HepG2 (cell line): ENCODE measurements around the gene SLC41A3. TPM values are rescaled to one million over a fixed set of nuclear protein-coding genes. Genes with fewer than 3 reads are reported as not detected.

ENCODE experiments used
- ATAC-seq: fragments of 200-7000 bp; cut with Tn5 transposase; 3 replicates; pipeline ENCODE4 v1.9.1; 2020; ENCODE audit warnings: mild to moderate bottlenecking, moderate library complexity
- BruUV-seq: library from RNA; stranded (reverse); fragments of 400-500 nt; replicated peaks from 2 replicates; lab custom pipeline; 2021; lab: Mats Ljungman, UMichigan
- CTCF ChIA-PET: fragments of 300-600 bp; formaldehyde crosslinking; extraction: SDS; loops from one replicate; lab custom pipeline; 2021; ENCODE audit warnings: low total read pairs, inconsistent platforms, low intra/inter-chr PET ratio; lab: Yijun Ruan, JAX
- POLR2A ChIA-PET: fragments of 350-600 bp; sonication (Branson Sonifier 250); formaldehyde crosslinking; loops from one replicate; lab custom pipeline; 2020; ENCODE audit warnings: antibody characterized with exemption, inconsistent platforms; lab: Yijun Ruan, JAX
- DNase-seq: peaks from one replicate; pipeline ENCODE4 v3.0.0-alpha.2; 2015; ENCODE audit warnings: low spot score
- FAIRE-seq: peaks from 3 replicates; lab custom pipeline; 2011; peaks lifted over from hg19 to GRCh38; lab: Jason Lieb, UNC
- H2AFZ ChIP-seq: one replicate; pipeline ENCODE4 v1.6.1; 2011; ENCODE audit warnings: low read length, inconsistent platforms
- H3K27ac ChIP-seq: fragments of 300-600 bp; 3 replicates; pipeline ENCODE4 v1.8.0; 2011; ENCODE audit warnings: mixed run types, mild to moderate bottlenecking, mixed read lengths, low read length, inconsistent platforms; ENCODE audit not compliant: insufficient read depth; ENCODE audit errors: extremely low read length
- H3K27me3 ChIP-seq, 2 experiments: fragments of 200-600 bp in 1 of 2; 2 replicates in 1 of 2; 3 replicates in 1 of 2; pipeline versions ENCODE4 v1.6.0 to v1.8.0; 2011; ENCODE audit warnings: low read length in 2 of 2, mild to moderate bottlenecking in 2 of 2, moderate library complexity in 2 of 2, inconsistent platforms in 1 of 2; ENCODE audit not compliant: insufficient read depth in 2 of 2, control insufficient read depth in 1 of 2
- H3K36me3 ChIP-seq, 2 experiments: fragments of 200-600 bp in 1 of 2; replicated peaks in 1 of 2; 2 replicates in 1 of 2; 3 replicates in 1 of 2; pipeline versions ENCODE4 v1.5.1 to v1.8.0; 2011; ENCODE audit warnings: low read length in 2 of 2, inconsistent platforms in 1 of 2; ENCODE audit not compliant: insufficient read depth in 2 of 2, control insufficient read depth in 1 of 2
- H3K4me1 ChIP-seq: 2 replicates; pipeline ENCODE4 v1.5.1; 2012; ENCODE audit warnings: low read length, inconsistent platforms; ENCODE audit not compliant: insufficient read depth
- H3K4me2 ChIP-seq: 2 replicates; pipeline ENCODE4 v1.6.0; 2011; ENCODE audit warnings: low read depth, low read length, inconsistent platforms
- H3K4me3 ChIP-seq, 3 experiments: fragments of 200-600 bp in 1 of 3; sonication (generic), shearing (Covaris generic) in 1 of 3; replicated peaks in 1 of 3; 2 replicates each; pipeline ENCODE4 v1.5.1; 2011 to 2016; ENCODE audit warnings: low read length in 3 of 3, inconsistent platforms in 2 of 3, low read depth in 2 of 3, mild to moderate bottlenecking in 2 of 3, control low read depth in 1 of 3, mixed read lengths in 1 of 3; ENCODE audit not compliant: insufficient read depth in 1 of 3
- H3K79me2 ChIP-seq: one replicate; pipeline ENCODE4 v1.6.1; 2011; ENCODE audit warnings: low read length, inconsistent platforms; ENCODE audit not compliant: insufficient read depth
- H3K9ac ChIP-seq: 2 replicates; pipeline ENCODE4 v1.6.0; 2011; ENCODE audit warnings: mild to moderate bottlenecking, low read depth, low read length, inconsistent platforms; ENCODE audit not compliant: insufficient read depth
- H3K9me3 ChIP-seq: 2 replicates; pipeline ENCODE4 v1.5.1; 2012; ENCODE audit warnings: mild to moderate bottlenecking, low read length
- H4K20me1 ChIP-seq: 2 replicates; pipeline ENCODE4 v1.6.0; 2011; ENCODE audit warnings: inconsistent platforms, mild to moderate bottlenecking, low read length, moderate library complexity; ENCODE audit not compliant: insufficient read depth
- ATF7 ChIP-seq, 2 experiments: fragments of 450-650 bp in 1 of 2; sonication (generic) in 1 of 2; formaldehyde crosslinking in 1 of 2; IDR thresholded peaks; 2 replicates each; pipeline versions ENCODE4 v1.4.0 to v1.6.1; 2016 to 2020; ENCODE audit warnings: antibody characterized with exemption in 1 of 2, mild to moderate bottlenecking in 1 of 2, missing genetic modification reagents in 1 of 2
- BRD4 ChIP-seq: sonication (generic); formaldehyde crosslinking; IDR thresholded peaks from 2 replicates; pipeline ENCODE4 v1.4.0; 2020; ENCODE audit warnings: missing genetic modification reagents
- EED ChIP-seq: sonication (generic); formaldehyde crosslinking; IDR thresholded peaks from 2 replicates; pipeline ENCODE4 v1.5.0; 2020; ENCODE audit warnings: mild to moderate bottlenecking, missing genetic modification reagents
- FIP1L1 ChIP-seq: fragments of 200-400 bp; formaldehyde crosslinking; IDR thresholded peaks from 2 replicates; pipeline ENCODE4 v1.6.1; 2018; ENCODE audit warnings: low read depth, mild to moderate bottlenecking, low read length, moderate library complexity, borderline replicate concordance; ENCODE audit not compliant: insufficient read depth
- HDAC2 ChIP-seq: sonication (generic); formaldehyde crosslinking; IDR thresholded peaks from 2 replicates; pipeline ENCODE4 v1.4.0; 2020; ENCODE audit warnings: missing genetic modification reagents
- HES4 ChIP-seq: sonication (generic); formaldehyde crosslinking; IDR thresholded peaks from 2 replicates; pipeline ENCODE4 v1.9.0; 2021; ENCODE audit warnings: mild to moderate bottlenecking, missing genetic modification reagents, borderline replicate concordance
- HNRNPUL1 ChIP-seq: fragments of 200-400 bp; formaldehyde crosslinking; IDR thresholded peaks from 2 replicates; pipeline ENCODE4 v1.6.1; 2017; ENCODE audit warnings: low read depth, mild to moderate bottlenecking, low read length, moderate library complexity
- NCOA2 ChIP-seq: sonication (generic); formaldehyde crosslinking; IDR thresholded peaks from 2 replicates; pipeline ENCODE4 v1.8.0; 2022; ENCODE audit warnings: inconsistent platforms
- POLR2AphosphoS2 ChIP-seq: IDR thresholded peaks from 2 replicates; pipeline ENCODE4 v1.6.1; 2011; ENCODE audit warnings: low read depth, low read length, improper control_type of control experiment
- SMARCE1 ChIP-seq: fragments of 450-650 bp; IDR thresholded peaks from 2 replicates; pipeline ENCODE4 v1.6.1; 2017; ENCODE audit warnings: borderline replicate concordance
- SUZ12 ChIP-seq: fragments of 150-350 bp; IDR thresholded peaks from 2 replicates; pipeline ENCODE4 v1.6.1; 2014; ENCODE audit warnings: low read depth, low read length
- TCF7 ChIP-seq: sonication (generic); IDR thresholded peaks from 2 replicates; pipeline ENCODE4 v1.6.1; 2016; ENCODE audit warnings: antibody characterized with exemption, low read depth
- XBP1 ChIP-seq: sonication (generic); formaldehyde crosslinking; IDR thresholded peaks from 2 replicates; pipeline ENCODE4 v1.5.0; 2020; ENCODE audit warnings: missing genetic modification reagents
- ZBTB3 ChIP-seq: sonication (generic); formaldehyde crosslinking; IDR thresholded peaks from 2 replicates; pipeline ENCODE4 v1.4.0; 2020; ENCODE audit warnings: low read depth, mild to moderate bottlenecking, moderate library complexity, missing genetic modification reagents, borderline replicate concordance
- ZNF180 ChIP-seq: sonication (generic); formaldehyde crosslinking; IDR thresholded peaks from 2 replicates; pipeline ENCODE4 v1.4.0; 2020; ENCODE audit warnings: low read depth, missing genetic modification reagents, borderline replicate concordance
- ZNF24 ChIP-seq: fragments of 450-650 bp; IDR thresholded peaks from 2 replicates; pipeline ENCODE4 v1.6.1; 2017; ENCODE audit warnings: antibody characterized with exemption, mild to moderate bottlenecking
- ZNF335 ChIP-seq: sonication (generic); formaldehyde crosslinking; IDR thresholded peaks from 2 replicates; pipeline ENCODE4 v1.4.0; 2020; ENCODE audit warnings: missing genetic modification reagents
- ZNF501 ChIP-seq: sonication (generic); formaldehyde crosslinking; IDR thresholded peaks from 2 replicates; pipeline ENCODE4 v1.5.1; 2020; ENCODE audit warnings: mild to moderate bottlenecking, moderate library complexity, missing genetic modification reagents
- ZNF615 ChIP-seq: sonication (generic); formaldehyde crosslinking; IDR thresholded peaks from 2 replicates; pipeline ENCODE4 v1.5.0; 2020; ENCODE audit warnings: mild to moderate bottlenecking, missing genetic modification reagents, borderline replicate concordance
- ZNF776 ChIP-seq: sonication (generic); formaldehyde crosslinking; IDR thresholded peaks from 2 replicates; pipeline ENCODE4 v1.4.0; 2020; ENCODE audit warnings: mild to moderate bottlenecking, missing genetic modification reagents
- ZNF841 ChIP-seq: sonication (generic); formaldehyde crosslinking; IDR thresholded peaks from 2 replicates; pipeline ENCODE4 v1.8.1; 2023; ENCODE audit warnings: missing genetic modification reagents, borderline replicate concordance
- WGBS: methylation state at CpG from one replicate; pipeline ENCODE4 v1.1.6; 2017; ENCODE audit warnings: low lambda C conversion rate; 5-methylcytosine and 5-hydroxymethylcytosine counted together
- in situ Hi-C: cut with HindIII; loops from 2 replicates; pipeline ENCODE4 v1.10.0; 2017; ENCODE audit warnings: low pct_unique_long_range_greater_than_20kb; ENCODE audit not compliant: extremely low pct_ligation_motif_present
- intact Hi-C: fragments of 100-400 bp; cut with micrococcal nuclease; formaldehyde crosslinking; loops from one replicate; pipeline ENCODE4 v1.10.0; 2022; ENCODE audit not compliant: unreplicated experiment
- polyA plus RNA-seq, 8 experiments: library from polyadenylated mRNA; depleted of rRNA in 3 of 8; stranded (reverse) in 7 of 8; unstranded in 1 of 8; fragments of >200 nt; fragmentation: Illumina TruSeq in 4 of 8; extraction: Trizol in 4 of 8; gene quantifications; 2 replicates each; pipeline versions ENCODE4 v1.2.1 to v1.2.3, GENCODE V29; 2011 to 2016; ENCODE audit warnings: low read depth in 4 of 8, missing spikeins in 1 of 8, mixed read lengths in 1 of 8; ENCODE audit not compliant: insufficient read depth in 1 of 8
- total RNA-seq, 5 experiments: library from RNA; depleted of rRNA; stranded (reverse); fragments of >200 nt; fragmentation: Illumina TruSeq; extraction: Trizol; gene quantifications; 2 replicates each; pipeline ENCODE4 v1.2.3, GENCODE V29; 2016; ENCODE audit warnings: low read depth in 1 of 5

The SLC41A3 gene
- total and polyA plus RNA-seq, 2 of the 13 experiments (the other 11 are each of a cell fraction or from before 2014, with no cell fraction given): 26.0 to 71.1 TPM

DNA sequence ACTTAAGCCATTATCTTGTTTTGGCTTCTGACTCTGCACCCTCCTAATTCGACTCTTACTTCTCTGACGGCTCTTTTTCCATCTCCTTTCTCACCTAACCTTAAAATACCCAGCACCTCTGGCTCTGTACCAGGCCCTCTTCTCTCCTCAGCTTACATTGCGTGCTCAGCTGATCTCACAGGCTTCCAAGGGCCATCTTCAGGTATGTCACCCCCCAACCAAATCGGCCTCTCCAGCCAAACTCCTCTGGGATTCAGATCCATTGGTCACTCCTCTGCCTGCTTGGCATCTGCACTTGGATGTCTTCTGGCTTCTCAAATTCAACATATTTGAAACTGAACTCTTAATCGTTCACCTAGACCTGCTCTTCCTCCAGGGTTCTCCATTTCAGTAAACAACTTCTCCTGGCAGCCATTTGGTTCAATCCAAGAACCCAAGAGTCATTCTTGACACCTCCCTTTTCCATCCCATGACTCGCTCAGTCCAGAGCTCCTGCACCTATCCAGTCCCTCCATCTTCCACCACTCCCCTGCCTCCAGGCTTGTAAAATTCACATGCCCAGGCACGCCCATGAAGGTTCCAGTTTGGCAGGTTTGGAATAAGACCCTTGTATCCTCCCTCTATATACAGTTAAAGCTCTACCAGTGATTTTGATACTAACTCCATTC is 35.2 kb upstream of the SLC41A3 start:
- Histone ChIP-seq H3K36me3 (0 out of 5 replicates have a peak, but pooled peaks cover 2 to 16% of the 10 kb centered on the region in 2 experiments), H3K4me1 (no peaks in the 10 kb centered on the region), H3K4me3 (no peak overlapping the region), H3K4me2 (no peak overlapping the region), H3K9ac (no peak overlapping the region), H3K79me2 (no peaks in the 10 kb centered on the region), H3K27ac (no peak overlapping the region), H3K27me3 (no peaks in the 10 kb centered on the region), H3K9me3 (no peaks in the 10 kb centered on the region), H4K20me1 (no peaks in the 10 kb centered on the region), H2AFZ (no peak overlapping the region)
- no peak for TF ChIP-seq ZNF615 (CRISPR knock-in tag)
- TF ChIP-seq FIP1L1: no peak
- no peak for TF ChIP-seq ZNF841 (CRISPR knock-in tag)
- no peak for TF ChIP-seq SMARCE1
- no peak for FAIRE-seq
- no peak for DNase-seq
- no peak for ATAC-seq
- POLR2A ChIA-PET: no interaction called here
- no TSS peak for BruUV-seq
- WGBS: 93% methylated on average over 7 of the region's 7 CpGs
- in situ Hi-C loops (no loop called here), intact Hi-C loops (loop anchor here (10.0 kb wide), 1 partner anchor 144 kb away; no protein-coding TSS in a partner anchor)
- CTCF ChIA-PET: no interaction called here

DNA sequence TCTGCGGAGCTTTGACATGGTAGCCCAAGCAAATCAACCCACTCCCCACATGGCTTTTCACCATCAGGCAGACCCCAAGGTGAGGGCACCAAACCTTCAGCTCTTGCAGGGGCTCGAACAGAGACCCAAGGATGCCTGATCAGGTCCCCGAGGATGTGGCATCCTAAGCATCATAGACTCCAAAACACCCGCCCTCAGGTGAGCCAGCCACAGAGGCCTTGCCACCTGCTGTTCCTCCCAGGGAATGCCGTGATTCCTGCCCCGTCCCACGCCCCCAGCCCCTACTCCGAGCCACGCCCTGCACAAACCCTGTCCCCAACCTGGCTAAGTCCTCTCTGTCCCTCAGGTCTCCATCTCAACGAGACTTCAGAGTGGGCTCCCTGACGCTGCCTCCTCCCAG is 34.7 kb upstream of the SLC41A3 start:
- ATAC-seq (no peak), FAIRE-seq (no peak), DNase-seq (no peak)
- H4K20me1 ChIP-seq: no peaks in the 10 kb centered on the region
- H3K36me3 ChIP-seq: peaks cover 2 to 16% of the 10 kb centered on the region in 2 experiments; a peak in 1 of 5 replicates
- 97% methylated on average over 7 of the region's 11 CpGs for WGBS
- CTCF ChIA-PET: no interaction called here
- H2AFZ ChIP-seq: no peak overlapping the region
- no peak overlapping the region for H3K4me2 ChIP-seq
- POLR2A ChIA-PET: no interaction called here
- in situ Hi-C loops (no loop called here), intact Hi-C loops (loop anchor here (10.0 kb wide), 1 partner anchor 144 kb away; no protein-coding TSS in a partner anchor)
- H3K27me3 ChIP-seq: no peaks in the 10 kb centered on the region
- no peaks in the 10 kb centered on the region for H3K79me2 ChIP-seq
- H3K9ac ChIP-seq: no peak overlapping the region
- no peaks in the 10 kb centered on the region for H3K9me3 ChIP-seq
- no peaks in the 10 kb centered on the region for H3K4me1 ChIP-seq
- BruUV-seq: no TSS peak
- no peak overlapping the region for H3K27ac ChIP-seq
- H3K4me3 ChIP-seq: no peak overlapping the region
- TF ChIP-seq ZNF501 (CRISPR knock-in tag) (no peak), POLR2AphosphoS2 (no peak), EED (CRISPR knock-in tag) (no peak), TCF7 (no peak), HNRNPUL1 (no peak), SUZ12 (no peak), ZNF776 (CRISPR knock-in tag) (no peak), ZBTB3 (no peak), HDAC2 (CRISPR knock-in tag) (no peak), HES4 (CRISPR knock-in tag) (no peak), XBP1 (CRISPR knock-in tag) (no peak), BRD4 (CRISPR knock-in tag) (no peak), ATF7 (IDR thresholded peaks at IDR 0.05) (no peak), ATF7 (CRISPR knock-in tag; IDR thresholded peaks at IDR 0.05) (no peak), ZNF24 (no peak), NCOA2 (CRISPR knock-in tag) (no peak), ZNF180 (CRISPR knock-in tag) (no peak), ZNF335 (no peak)
